ENCODE measurements around the gene ABCD3.

DNA sequence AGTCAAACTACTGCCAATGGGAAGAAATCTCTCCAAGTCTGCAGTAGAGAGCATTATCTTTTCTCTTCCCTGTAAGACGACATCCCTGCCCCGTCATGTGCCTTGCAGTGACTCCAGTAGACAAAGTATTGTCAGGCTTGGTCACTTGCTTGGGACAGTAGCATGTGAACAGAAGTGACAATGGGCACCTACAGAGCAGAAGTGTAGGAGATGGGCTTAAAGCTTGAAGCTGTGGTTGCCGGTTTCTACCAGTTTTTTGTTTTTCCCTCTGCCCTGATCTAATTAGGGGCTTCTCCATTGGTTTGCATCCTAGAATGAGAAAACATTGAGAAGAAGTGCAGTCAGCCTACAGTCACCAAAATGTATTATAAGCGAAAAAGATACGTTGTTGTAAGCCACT lies 110.6 kb downstream of the ABCD3 start:
- no peak for TF ChIP-seq POLR2A (IDR thresholded peaks at IDR 0.05)
- TF ChIP-seq, protein P1, sequence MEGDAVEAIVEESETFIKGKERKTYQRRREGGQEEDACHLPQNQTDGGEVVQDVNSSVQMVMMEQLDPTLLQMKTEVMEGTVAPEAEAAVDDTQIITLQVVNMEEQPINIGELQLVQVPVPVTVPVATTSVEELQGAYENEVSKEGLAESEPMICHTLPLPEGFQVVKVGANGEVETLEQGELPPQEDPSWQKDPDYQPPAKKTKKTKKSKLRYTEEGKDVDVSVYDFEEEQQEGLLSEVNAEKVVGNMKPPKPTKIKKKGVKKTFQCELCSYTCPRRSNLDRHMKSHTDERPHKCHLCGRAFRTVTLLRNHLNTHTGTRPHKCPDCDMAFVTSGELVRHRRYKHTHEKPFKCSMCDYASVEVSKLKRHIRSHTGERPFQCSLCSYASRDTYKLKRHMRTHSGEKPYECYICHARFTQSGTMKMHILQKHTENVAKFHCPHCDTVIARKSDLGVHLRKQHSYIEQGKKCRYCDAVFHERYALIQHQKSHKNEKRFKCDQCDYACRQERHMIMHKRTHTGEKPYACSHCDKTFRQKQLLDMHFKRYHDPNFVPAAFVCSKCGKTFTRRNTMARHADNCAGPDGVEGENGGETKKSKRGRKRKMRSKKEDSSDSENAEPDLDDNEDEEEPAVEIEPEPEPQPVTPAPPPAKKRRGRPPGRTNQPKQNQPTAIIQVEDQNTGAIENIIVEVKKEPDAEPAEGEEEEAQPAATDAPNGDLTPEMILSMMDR (IDR thresholded peaks at IDR 0.05): no peak
